Neuron (in vitro differentiated cells): ENCODE results near the gene PARD3.
"Not testable (repeated sequence)": the region's sequence is repeated elsewhere in the genome, so short reads cannot be mapped to it uniquely, and the experiment has no call there.

Source experiments
- H2AFZ ChIP-seq: one replicate; pipeline ENCODE4 v1.6.1; 2013; ENCODE audit warnings: low read depth, mild to moderate bottlenecking, inconsistent platforms, low read length, moderate library complexity
- H3K27me3 ChIP-seq: one replicate; pipeline ENCODE4 v1.6.1; 2013; ENCODE audit warnings: low read length; ENCODE audit not compliant: insufficient read depth
- H3K36me3 ChIP-seq: one replicate; pipeline ENCODE4 v1.6.1; 2013; ENCODE audit warnings: low read length; ENCODE audit not compliant: insufficient read depth
- H3K4me1 ChIP-seq: one replicate; pipeline ENCODE4 v1.6.1; 2013; ENCODE audit warnings: low read length; ENCODE audit not compliant: insufficient read depth
- H3K4me3 ChIP-seq: 2 replicates; pipeline ENCODE4 v1.5.1; 2013; ENCODE audit warnings: mild to moderate bottlenecking, low read length, moderate library complexity
- H3K9me3 ChIP-seq: one replicate; pipeline ENCODE4 v1.6.1; 2013; ENCODE audit warnings: low read length

The PARD3 gene

DNA sequence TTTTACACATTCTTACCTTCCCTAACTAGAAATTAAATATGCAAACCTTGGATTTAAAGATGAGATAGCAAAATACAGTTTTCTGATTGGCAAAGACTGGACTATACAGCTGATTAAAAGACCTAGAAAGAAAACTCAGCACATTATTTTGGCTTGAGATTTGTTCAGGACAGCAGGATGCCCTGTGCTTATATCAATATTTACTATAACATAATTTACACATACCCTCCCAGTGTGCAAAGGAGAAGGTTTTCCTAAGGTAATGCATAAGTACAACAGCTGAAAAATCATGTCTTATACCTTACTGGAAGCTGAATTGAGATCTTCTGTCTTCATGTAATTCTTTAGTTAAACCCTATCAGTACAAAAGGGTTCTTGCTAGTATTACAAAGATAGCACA is 458.6 kb downstream of the PARD3 start:
- Histone ChIP-seq H3K27me3 (no peaks in the 10 kb centered on the region), H3K4me1 (no peaks in the 10 kb centered on the region)

DNA sequence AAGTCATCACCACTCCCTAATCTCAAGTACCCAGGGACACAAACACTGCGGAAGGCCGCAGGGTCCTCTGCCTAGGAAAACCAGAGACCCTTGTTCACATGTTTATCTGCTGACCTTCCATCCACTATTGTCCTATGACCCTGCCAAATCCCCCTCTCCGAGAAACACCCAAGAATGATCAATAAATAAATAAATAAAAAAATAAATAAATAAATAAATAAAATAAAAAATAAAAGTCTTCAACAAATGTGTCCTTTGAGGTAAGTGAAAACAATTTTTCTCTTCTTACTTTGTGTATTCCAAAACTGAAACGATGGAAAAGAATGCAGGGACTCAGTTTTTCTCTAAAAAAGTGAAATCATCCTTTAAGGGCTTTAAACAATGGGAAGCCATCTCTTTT is 461.6 kb downstream of the PARD3 start:
- not testable (repeated sequence) for H3K9me3 ChIP-seq, H2AFZ ChIP-seq, H3K4me1 ChIP-seq, H3K27me3 ChIP-seq, H3K4me3 ChIP-seq
- H3K36me3 ChIP-seq: peaks cover 18% of the 10 kb centered on the region

More for the DNA sequence above, 458.6 kb downstream of the PARD3 start:
- Histone ChIP-seq H3K4me3 (no peak overlapping the region), H3K36me3 (peaks cover 28% of the 10 kb centered on the region), H3K9me3 (peaks cover 4% of the 10 kb centered on the region), H2AFZ (no peak overlapping the region)

DNA sequence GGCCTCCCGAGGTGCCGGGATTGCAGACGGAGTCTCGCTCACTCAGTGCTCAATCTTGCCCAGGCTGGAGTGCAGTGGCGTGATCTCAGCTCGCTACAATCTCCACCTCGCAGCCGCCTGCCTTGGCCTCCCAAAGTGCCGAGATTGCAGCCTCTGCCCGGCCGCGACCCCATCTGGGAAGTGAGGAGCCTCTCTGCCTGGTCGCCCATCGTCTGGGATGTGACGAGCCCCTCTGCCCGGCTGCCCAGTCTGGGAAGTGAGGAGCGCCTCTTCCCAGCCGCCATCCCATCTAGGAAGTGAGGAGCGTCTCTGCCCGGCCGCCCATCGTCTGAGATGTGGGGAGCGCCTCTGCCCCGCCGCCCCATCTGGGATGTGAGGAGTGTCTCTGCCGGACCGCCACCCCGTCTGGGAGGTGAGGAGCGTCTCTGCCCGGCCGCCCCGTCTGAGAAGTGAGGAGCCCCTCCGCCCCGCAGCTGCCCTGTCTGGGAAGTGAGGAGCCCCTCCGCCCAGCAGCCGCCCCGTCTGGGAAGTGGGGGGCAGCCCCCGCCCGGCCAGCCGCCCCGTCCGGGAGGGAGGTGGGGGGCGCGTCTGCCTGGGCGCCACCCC is 462.4 kb downstream of the PARD3 start:
- H2AFZ ChIP-seq, H3K4me3 ChIP-seq, H3K27me3 ChIP-seq, H3K9me3 ChIP-seq, H3K4me1 ChIP-seq: not testable (repeated sequence)
- H3K36me3 ChIP-seq: peaks cover 15% of the 10 kb centered on the region

DNA sequence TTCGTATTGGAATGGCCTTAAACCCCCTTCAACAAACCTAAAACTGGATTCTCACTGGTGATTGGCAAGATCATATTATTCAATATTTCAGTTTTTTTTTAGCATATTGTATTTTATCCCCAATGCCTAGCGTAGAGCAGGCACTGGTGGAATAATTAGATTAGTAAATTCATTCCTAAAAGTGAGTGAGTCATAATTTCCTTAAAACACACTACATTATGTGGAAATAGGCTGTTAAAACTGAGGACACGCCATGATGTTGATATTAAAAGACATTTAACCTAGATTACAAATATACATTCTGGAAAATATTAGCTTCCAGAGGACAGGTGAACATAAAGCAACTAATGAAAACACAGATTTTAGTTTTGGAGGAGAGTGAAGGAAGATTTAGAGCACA is 463.9 kb downstream of the PARD3 start:
- peaks cover 6% of the 10 kb centered on the region for H3K9me3 ChIP-seq
- no peak overlapping the region for H2AFZ ChIP-seq
- peaks cover 14% of the 10 kb centered on the region for H3K36me3 ChIP-seq
- no peaks in the 10 kb centered on the region for H3K4me1 ChIP-seq
- no peak overlapping the region for H3K4me3 ChIP-seq
- no peaks in the 10 kb centered on the region for H3K27me3 ChIP-seq

DNA sequence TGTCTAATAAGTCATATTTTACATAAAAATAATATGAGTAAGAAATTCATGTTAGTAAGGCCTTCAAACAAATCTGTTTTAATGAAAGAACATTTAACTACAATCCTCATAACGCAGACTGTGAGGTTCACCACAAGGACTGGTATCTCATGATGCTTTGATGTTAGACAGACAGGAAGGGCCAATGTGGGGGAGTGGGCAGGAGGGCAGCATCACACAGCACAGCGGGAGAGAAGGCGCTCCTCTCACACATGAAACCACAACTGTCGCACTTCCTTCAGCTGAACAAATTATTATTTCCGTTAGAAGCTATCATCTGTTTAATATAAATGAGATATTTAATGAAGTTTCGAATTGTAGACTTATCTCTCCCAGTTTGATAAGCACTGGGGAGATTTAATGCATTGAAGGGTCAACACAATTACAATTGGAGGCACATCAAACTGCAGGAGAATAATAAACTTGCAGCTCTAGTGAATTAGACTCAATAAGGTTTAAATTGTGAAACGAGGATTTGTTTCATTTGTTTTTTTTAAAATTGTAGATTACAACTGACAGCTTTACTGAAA is 466.1 kb downstream of the PARD3 start:
- no peak overlapping the region for H3K4me3 ChIP-seq
- no peak overlapping the region for H2AFZ ChIP-seq
- no peaks in the 10 kb centered on the region for H3K27me3 ChIP-seq
- H3K36me3 ChIP-seq: peaks cover 10% of the 10 kb centered on the region
- H3K9me3 ChIP-seq: peaks cover 2% of the 10 kb centered on the region
- no peaks in the 10 kb centered on the region for H3K4me1 ChIP-seq

DNA sequence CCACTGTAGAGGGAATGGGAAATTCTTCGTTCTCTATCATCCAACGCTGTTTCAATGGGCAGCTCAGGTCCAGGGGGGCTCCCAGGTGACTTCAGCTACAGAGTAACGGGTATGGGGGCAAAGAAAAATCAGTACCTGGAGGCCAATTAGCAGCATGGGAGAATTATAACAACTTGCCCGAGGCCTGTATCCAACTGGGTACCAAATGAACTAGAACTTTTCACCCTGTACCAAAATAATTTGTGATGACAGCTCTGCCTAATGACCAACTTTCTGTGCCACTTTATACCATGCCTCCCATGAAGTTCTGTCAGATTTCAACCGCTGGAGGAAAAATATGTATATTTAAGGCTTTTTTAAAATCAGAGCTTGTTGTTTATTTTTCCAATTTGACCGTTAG is 467.1 kb downstream of the PARD3 start:
- no peak overlapping the region for H3K4me3 ChIP-seq
- H2AFZ ChIP-seq: no peak overlapping the region
- H3K9me3 ChIP-seq: peaks cover 2% of the 10 kb centered on the region
- no peaks in the 10 kb centered on the region for H3K4me1 ChIP-seq
- H3K27me3 ChIP-seq: no peaks in the 10 kb centered on the region
- H3K36me3 ChIP-seq: peaks cover 10% of the 10 kb centered on the region

DNA sequence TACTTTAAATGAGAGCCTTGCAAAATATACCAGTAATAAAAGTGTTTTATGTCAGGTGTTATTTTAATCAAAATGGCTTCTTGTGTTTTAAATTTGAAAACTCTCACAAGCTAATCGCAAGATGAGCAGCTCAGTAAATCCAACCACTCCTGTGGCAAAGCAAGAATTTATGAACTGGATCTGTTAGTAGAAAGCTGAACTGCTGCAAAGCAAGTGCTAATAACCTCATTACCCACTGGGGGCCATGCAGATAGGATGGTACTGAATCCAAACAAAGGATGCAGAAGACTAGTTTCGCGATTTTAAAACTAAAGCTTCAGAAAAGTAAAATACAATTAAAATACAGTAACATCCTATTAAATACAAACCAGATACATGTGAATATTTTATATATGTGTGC is 468.0 kb downstream of the PARD3 start:
- H3K9me3 ChIP-seq: peaks cover 2% of the 10 kb centered on the region
- no peaks in the 10 kb centered on the region for H3K4me1 ChIP-seq

DNA sequence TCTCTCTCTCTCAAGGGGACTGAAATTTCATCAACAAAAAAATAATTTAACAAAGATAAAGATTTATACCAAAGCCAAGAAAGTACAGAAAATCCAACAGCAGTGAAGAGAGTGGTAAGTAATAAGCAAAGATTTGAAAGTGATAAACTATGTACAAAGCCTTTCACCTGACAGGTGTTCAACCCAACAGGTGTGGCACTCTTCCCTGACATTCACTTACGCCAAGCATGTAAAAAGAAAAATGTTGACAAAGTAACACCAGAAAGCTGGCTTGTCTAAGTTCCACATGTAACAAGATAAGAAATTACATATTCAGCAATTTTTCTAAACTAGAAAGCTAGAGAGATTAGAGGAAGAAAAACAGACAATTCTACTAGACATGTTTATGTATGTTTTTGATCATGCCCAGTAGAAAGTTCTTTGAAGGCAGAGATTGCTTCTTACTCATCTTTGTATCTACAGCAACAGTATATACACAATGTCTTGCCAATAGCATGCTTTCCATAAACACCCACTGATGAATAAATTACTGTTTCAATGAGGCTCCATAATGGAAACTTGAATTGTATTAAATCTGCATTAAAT is 468.5 kb downstream of the PARD3 start:
- H3K9me3 ChIP-seq: peaks cover 2% of the 10 kb centered on the region
- no peak overlapping the region for H2AFZ ChIP-seq
- H3K4me1 ChIP-seq: no peaks in the 10 kb centered on the region
- no peak overlapping the region for H3K4me3 ChIP-seq
- H3K27me3 ChIP-seq: no peaks in the 10 kb centered on the region
- peaks cover 11% of the 10 kb centered on the region for H3K36me3 ChIP-seq

More for the DNA sequence above, 468.0 kb downstream of the PARD3 start:
- H3K4me3 ChIP-seq: no peak overlapping the region
- H3K27me3 ChIP-seq: no peaks in the 10 kb centered on the region
- no peak overlapping the region for H2AFZ ChIP-seq
- peaks cover 10% of the 10 kb centered on the region for H3K36me3 ChIP-seq

DNA sequence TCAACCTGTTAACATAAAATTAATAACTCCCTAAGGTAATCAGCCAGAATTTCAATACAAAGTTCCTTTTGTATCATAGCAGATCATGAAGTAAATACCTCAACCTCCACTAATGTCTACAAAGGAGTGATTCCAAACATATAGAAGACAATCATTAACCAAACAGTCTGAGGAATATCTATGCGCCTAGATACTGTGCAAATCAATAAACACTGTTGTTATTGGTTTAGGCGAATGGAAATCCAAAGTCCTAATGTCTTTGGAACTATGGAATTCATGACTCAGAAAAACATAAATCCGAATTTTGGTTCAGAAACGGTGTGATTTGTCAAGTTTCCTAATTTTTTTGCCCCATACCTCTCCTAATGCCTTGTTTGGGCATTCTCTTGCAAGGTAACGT is 469.7 kb downstream of the PARD3 start:
- Histone ChIP-seq H3K4me1 (no peaks in the 10 kb centered on the region), H3K27me3 (no peaks in the 10 kb centered on the region), H2AFZ (no peak overlapping the region), H3K4me3 (no peak overlapping the region), H3K9me3 (peaks cover 2% of the 10 kb centered on the region), H3K36me3 (peaks cover 14% of the 10 kb centered on the region)

DNA sequence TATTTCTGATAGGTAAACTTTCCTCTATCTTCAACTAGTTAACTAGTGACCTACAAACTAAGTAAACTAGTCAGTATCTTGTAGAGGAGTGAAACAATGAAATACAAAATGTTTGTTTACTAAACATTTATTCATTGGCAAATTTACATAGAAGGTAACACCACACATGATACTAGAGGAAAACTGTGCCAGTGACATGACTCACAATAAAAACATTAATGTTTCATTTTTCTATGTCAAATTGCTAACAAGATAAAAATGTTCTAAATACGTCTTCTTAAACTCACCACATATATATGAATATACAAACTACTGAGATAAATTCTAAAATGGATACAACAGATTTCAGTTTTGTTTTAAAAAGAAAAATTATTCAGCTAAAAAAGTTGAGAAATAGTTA is 471.3 kb downstream of the PARD3 start:
- Histone ChIP-seq H3K27me3 (no peaks in the 10 kb centered on the region), H3K36me3 (peaks cover 14% of the 10 kb centered on the region), H2AFZ (no peak overlapping the region), H3K9me3 (no peaks in the 10 kb centered on the region), H3K4me3 (no peak overlapping the region), H3K4me1 (no peaks in the 10 kb centered on the region)

DNA sequence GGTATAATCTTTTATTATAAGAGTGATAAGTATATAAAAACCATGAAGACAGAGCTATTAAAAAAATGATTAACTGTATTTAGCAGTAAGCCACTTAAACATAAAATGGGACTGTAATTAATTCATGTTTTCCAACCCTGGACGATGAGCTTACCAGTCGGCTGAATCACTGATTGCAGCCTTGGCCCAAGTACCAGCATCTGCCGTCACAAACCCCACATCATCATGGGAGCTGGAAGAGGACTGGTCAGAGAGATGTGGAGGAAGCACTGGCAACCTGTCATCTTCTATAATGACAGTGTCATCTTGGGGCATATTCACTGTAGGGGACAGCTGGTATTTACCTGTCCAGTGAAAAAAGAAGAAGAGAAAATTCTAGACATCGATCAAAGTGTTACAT is 473.6 kb downstream of the PARD3 start:
- Histone ChIP-seq H3K4me3 (no peak overlapping the region), H3K4me1 (no peaks in the 10 kb centered on the region), H2AFZ (no peak overlapping the region), H3K9me3 (no peaks in the 10 kb centered on the region), H3K27me3 (no peaks in the 10 kb centered on the region), H3K36me3 (peaks cover 17% of the 10 kb centered on the region)

DNA sequence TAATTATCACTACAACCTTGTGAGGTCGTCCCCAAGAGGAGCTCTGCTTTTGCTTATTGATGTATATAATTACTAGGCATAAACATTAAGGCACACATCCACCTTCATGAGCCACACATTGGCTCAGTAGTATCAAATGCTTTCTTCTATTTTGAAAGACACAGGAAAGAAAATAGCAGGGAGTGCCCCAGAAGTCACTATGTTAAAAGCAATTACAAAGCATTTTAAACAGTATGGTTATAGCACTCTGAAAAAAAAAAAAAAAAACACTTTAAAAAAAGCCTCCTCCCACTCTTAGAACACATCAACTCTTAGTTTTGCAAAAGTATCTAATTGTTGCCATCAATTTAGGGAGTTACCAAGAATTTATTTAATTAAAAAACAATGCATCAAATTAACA is 474.2 kb downstream of the PARD3 start:
- H3K4me1 ChIP-seq: no peaks in the 10 kb centered on the region
- no peaks in the 10 kb centered on the region for H3K9me3 ChIP-seq
- H3K27me3 ChIP-seq: no peaks in the 10 kb centered on the region
- H3K36me3 ChIP-seq: peaks cover 17% of the 10 kb centered on the region
- H3K4me3 ChIP-seq: no peak overlapping the region
- no peak overlapping the region for H2AFZ ChIP-seq

DNA sequence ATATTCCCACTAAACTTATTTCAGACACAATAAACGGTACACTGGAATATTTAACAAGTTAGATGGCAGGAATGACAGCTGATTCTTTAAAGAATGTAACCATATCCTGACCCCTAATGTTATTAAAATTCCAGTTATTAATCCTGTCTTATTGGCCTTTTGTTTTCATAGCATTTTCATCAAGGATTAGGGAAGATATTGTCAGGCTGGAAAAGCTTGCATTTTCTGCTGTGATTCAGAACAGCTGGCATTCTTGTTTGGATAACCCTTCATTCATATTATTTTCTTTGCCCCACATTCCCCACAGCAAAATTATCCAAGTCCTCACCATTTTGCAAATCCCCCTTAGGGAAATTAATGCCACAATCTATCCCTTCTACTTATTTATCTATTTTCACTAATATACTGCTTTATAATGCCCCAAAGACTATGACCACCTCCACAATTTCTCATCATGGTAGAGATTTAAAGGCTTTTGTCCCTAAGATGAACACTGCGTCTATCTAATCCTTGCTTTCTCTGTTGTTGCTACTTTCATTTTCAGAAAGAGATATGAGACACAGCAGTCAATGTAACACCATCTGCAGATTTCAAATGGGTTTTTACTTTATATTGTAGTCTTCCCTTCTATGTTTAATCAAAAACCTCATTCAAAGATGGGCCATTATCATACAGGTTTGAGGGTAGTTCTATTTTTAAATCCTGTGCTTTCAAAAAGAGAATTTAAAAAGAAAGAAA is 475.1 kb downstream of the PARD3 start:
- Histone ChIP-seq H3K4me3 (no peak overlapping the region), H3K36me3 (peaks cover 16% of the 10 kb centered on the region), H2AFZ (no peak overlapping the region)

More for the DNA sequence above, 475.1 kb downstream of the PARD3 start:
- no peaks in the 10 kb centered on the region for H3K9me3 ChIP-seq
- H3K4me1 ChIP-seq: no peaks in the 10 kb centered on the region
- H3K27me3 ChIP-seq: no peaks in the 10 kb centered on the region
